Liver (tissue), 9 donors: Measurements from ENCODE around the gene ATP1A3. TPM values are rescaled to one million over a fixed set of nuclear protein-coding genes. Genes with fewer than 3 reads are reported as not detected.

Experiments
- DNase-seq: peaks from one replicate; pipeline ENCODE4 v3.0.0-alpha.2; 2017; ENCODE audit warnings: low spot score
- H3K27ac ChIP-seq, 2 donors: one replicate each; pipeline ENCODE4 v1.7.0; 2013; ENCODE audit warnings: inconsistent platforms in 2 of 2, low read length in 2 of 2, control low read depth in 1 of 2, low read depth in 1 of 2, mild to moderate bottlenecking in 1 of 2
- H3K27me3 ChIP-seq, 4 donors: one replicate each; pipeline versions ENCODE4 v1.6.1 to v1.7.0; 2013; ENCODE audit warnings: low read length in 3 of 4, inconsistent platforms in 1 of 4, mild to moderate bottlenecking in 1 of 4, moderate library complexity in 1 of 4; ENCODE audit not compliant: control insufficient read depth in 4 of 4, insufficient read depth in 4 of 4
- H3K36me3 ChIP-seq, 4 donors: one replicate each; pipeline versions ENCODE4 v1.6.1 to v1.7.0; 2013; ENCODE audit warnings: low read length in 3 of 4, mild to moderate bottlenecking in 3 of 4, low read depth in 1 of 4, moderate library complexity in 1 of 4; ENCODE audit not compliant: control insufficient read depth in 4 of 4, insufficient read depth in 3 of 4
- H3K4me1 ChIP-seq, 4 donors: one replicate each; pipeline versions ENCODE4 v1.6.1 to v1.7.0; 2013; ENCODE audit warnings: low read length in 3 of 4, mild to moderate bottlenecking in 3 of 4, moderate library complexity in 1 of 4; ENCODE audit not compliant: control insufficient read depth in 4 of 4, insufficient read depth in 4 of 4
- H3K4me3 ChIP-seq, 3 donors: one replicate each; pipeline versions ENCODE4 v1.6.1 to v1.7.0; 2013; ENCODE audit warnings: low read length in 3 of 3, control low read depth in 1 of 3, low read depth in 1 of 3, mild to moderate bottlenecking in 1 of 3
- H3K9ac ChIP-seq, 2 donors: one replicate each; pipeline ENCODE4 v1.7.0; 2013; ENCODE audit warnings: low read length in 2 of 2, mild to moderate bottlenecking in 2 of 2, moderate library complexity in 2 of 2, control low read depth in 1 of 2, low read depth in 1 of 2
- H3K9me3 ChIP-seq, 4 donors: one replicate each; pipeline versions ENCODE4 v1.6.1 to v1.7.0; 2013; ENCODE audit warnings: low read length in 3 of 4; ENCODE audit not compliant: control insufficient read depth in 4 of 4
- EGR1 ChIP-seq, 2 donors: IDR thresholded peaks; 2 replicates each; pipeline ENCODE4 v1.6.1; 2016 to 2018; ENCODE audit warnings: antibody characterized with exemption in 2 of 2, low read depth in 2 of 2
- FOXA1 ChIP-seq: IDR thresholded peaks from 2 replicates; pipeline ENCODE4 v1.6.1; 2016; ENCODE audit warnings: antibody characterized with exemption
- FOXA2 ChIP-seq: IDR thresholded peaks from 2 replicates; pipeline ENCODE4 v1.6.1; 2016; ENCODE audit warnings: antibody characterized with exemption
- GABPA ChIP-seq, 2 donors: IDR thresholded peaks in 1 of 2; conservative IDR thresholded peaks in 1 of 2; 2 replicates each; pipeline ENCODE4 v1.6.1; 2016; ENCODE audit warnings: antibody characterized with exemption in 2 of 2, mild to moderate bottlenecking in 1 of 2, moderate library complexity in 1 of 2
- HNF4A ChIP-seq, 2 donors: conservative IDR thresholded peaks; 2 replicates each; pipeline ENCODE4 v1.6.1; 2016; ENCODE audit warnings: antibody characterized with exemption in 2 of 2, mild to moderate bottlenecking in 2 of 2
- HNF4G ChIP-seq: IDR thresholded peaks from 2 replicates; pipeline ENCODE4 v1.6.1; 2016; ENCODE audit warnings: antibody characterized with exemption
- JUND ChIP-seq, 2 donors: IDR thresholded peaks; 2 replicates each; pipeline ENCODE4 v1.6.1; 2016; ENCODE audit warnings: antibody characterized with exemption in 2 of 2
- MAX ChIP-seq: IDR thresholded peaks from 2 replicates; pipeline ENCODE4 v1.6.1; 2016; ENCODE audit warnings: antibody characterized with exemption
- NR2F2 ChIP-seq: IDR thresholded peaks from 2 replicates; pipeline ENCODE4 v1.6.1; 2016; ENCODE audit warnings: antibody characterized with exemption
- RAD21 ChIP-seq, 2 donors: IDR thresholded peaks; 2 replicates each; pipeline ENCODE4 v1.6.1; 2016; ENCODE audit warnings: antibody characterized with exemption in 2 of 2, mild to moderate bottlenecking in 2 of 2
- RXRA ChIP-seq, 2 donors: IDR thresholded peaks; 2 replicates each; pipeline ENCODE4 v1.6.1; 2017 to 2018; ENCODE audit warnings: antibody characterized with exemption in 2 of 2, mild to moderate bottlenecking in 1 of 2
- SP1 ChIP-seq: IDR thresholded peaks from 2 replicates; pipeline ENCODE4 v1.6.1; 2018; ENCODE audit warnings: antibody characterized with exemption, mild to moderate bottlenecking
- TAF1 ChIP-seq: conservative IDR thresholded peaks from 2 replicates; pipeline ENCODE4 v1.6.1; 2016; ENCODE audit warnings: antibody characterized with exemption, mild to moderate bottlenecking
- YY1 ChIP-seq: IDR thresholded peaks from 2 replicates; pipeline ENCODE4 v1.6.1; 2016; ENCODE audit warnings: antibody characterized with exemption, mild to moderate bottlenecking
- WGBS: extraction: QIAGEN DNeasy Blood & Tissue Kit; methylation state at CpG from one replicate; pipeline ENCODE4 v1.1.7; 2013; 5-methylcytosine and 5-hydroxymethylcytosine counted together
- polyA plus RNA-seq, 2 donors: library from polyadenylated mRNA; stranded (reverse) in 1 of 2; unstranded in 1 of 2; fragments of 200-250 nt in 1 of 2; fragments of >200 nt in 1 of 2; fragmentation: Nextera tagmentation in 1 of 2; extraction: Ambion mirVana in 1 of 2; gene quantifications; one replicate each; pipeline versions ENCODE4 v1.2.1 to v1.2.3, GENCODE V29; 2013 to 2015
- total RNA-seq, 2 donors: library from RNA; depleted of rRNA; stranded (reverse); fragments of >200 nt; gene quantifications; one replicate each; pipeline ENCODE4 v1.2.3, GENCODE V29; 2014
- TF ChIP-seq, protein P1 (sequence below): fragments of 150-350 bp; IDR thresholded peaks from 2 replicates; pipeline ENCODE4 v1.5.1; 2017; ENCODE audit warnings: improper control_type of control experiment, low read depth, low read length; ENCODE audit not compliant: missing input control
- TF ChIP-seq, protein P2 (sequence below): IDR thresholded peaks from 2 replicates; pipeline ENCODE4 v1.6.1; 2016; ENCODE audit warnings: antibody characterized with exemption
- TF ChIP-seq, protein P3 (sequence below): IDR thresholded peaks from 2 replicates; pipeline ENCODE4 v1.6.1; 2016; ENCODE audit warnings: antibody characterized with exemption
- TF ChIP-seq, protein P4 (sequence below): IDR thresholded peaks from 2 replicates; pipeline ENCODE4 v1.6.1; 2016; ENCODE audit warnings: antibody characterized with exemption, mild to moderate bottlenecking
- donor health status: healthy.
- donor health status: healthy.
- donor health status: healthy.
- donor health status: healthy.
- donor health status: healthy.

ATP1A3 gene
- total and polyA plus RNA-seq, 4 donors, result 0.05 to 0.09 (median 0.08) TPM; not detected in 1

DNA sequence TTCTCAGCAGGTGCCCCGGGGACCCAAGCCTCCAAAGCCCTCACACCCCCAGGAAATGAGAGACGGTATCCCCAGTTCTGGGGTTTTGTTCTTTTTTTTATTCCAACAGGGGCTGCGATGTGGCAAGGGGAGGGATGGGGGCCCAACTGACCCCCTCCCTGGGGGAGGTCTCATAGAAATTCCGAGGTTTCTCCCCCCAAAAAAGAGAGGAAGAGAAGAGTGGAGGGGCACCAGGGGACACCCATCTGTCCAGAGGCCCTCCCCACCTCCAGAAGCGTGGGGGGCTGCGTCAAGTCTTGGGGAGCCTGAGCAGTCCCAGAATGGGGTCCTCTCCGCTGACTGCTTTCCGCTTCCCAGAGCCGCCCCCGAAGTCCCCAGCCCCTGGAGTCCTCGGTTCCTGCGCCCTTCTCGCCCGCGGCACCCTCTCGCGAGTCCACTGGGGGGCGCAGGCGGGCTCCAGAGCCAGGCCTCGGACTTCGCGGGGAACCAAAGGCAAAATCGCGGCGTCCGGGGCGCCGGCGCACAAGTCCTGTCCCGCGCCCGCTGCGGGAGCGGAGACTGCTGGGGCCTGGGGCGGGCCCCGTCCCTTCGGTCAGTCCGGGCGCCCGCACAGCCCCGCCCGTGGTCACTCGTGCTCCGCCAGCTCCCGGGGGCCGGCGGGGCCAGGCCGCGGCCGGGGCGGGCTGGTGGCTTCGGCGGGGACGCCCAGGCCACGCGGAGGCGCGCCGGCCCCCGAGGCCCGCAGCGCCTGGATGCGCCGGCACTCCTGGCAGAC is 4.4 kb upstream of the ATP1A3 start:
- peaks cover 0 to 6% (median 3%) of the 10 kb centered on the region in 4 donors for H3K4me1 ChIP-seq
- TF ChIP-seq RXRA (IDR thresholded peaks at IDR 0.05) (no peak), JUND (IDR thresholded peaks at IDR 0.05) (no peak), SP1 (no peak), HNF4G (no peak), TAF1 (no peak), RAD21 (IDR thresholded peaks at IDR 0.05) (no peak), GABPA (IDR thresholded peaks at IDR 0.05 in 1 of 2, conservative IDR thresholded peaks at IDR 0.05 in 1 of 2) (no peak), MAX (no peak)
- TF ChIP-seq, protein P1, sequence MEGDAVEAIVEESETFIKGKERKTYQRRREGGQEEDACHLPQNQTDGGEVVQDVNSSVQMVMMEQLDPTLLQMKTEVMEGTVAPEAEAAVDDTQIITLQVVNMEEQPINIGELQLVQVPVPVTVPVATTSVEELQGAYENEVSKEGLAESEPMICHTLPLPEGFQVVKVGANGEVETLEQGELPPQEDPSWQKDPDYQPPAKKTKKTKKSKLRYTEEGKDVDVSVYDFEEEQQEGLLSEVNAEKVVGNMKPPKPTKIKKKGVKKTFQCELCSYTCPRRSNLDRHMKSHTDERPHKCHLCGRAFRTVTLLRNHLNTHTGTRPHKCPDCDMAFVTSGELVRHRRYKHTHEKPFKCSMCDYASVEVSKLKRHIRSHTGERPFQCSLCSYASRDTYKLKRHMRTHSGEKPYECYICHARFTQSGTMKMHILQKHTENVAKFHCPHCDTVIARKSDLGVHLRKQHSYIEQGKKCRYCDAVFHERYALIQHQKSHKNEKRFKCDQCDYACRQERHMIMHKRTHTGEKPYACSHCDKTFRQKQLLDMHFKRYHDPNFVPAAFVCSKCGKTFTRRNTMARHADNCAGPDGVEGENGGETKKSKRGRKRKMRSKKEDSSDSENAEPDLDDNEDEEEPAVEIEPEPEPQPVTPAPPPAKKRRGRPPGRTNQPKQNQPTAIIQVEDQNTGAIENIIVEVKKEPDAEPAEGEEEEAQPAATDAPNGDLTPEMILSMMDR, result no peak
- peaks cover 8 to 25% (median 12%) of the 10 kb centered on the region in 4 donors for H3K27me3 ChIP-seq
- H3K9me3 ChIP-seq, result no peaks in the 10 kb centered on the region
- no peak overlapping the region for H3K9ac ChIP-seq
- 5% methylated on average over 64 of the region's 64 CpGs for WGBS
- H3K27ac ChIP-seq, result no peak overlapping the region
- no peaks in the 10 kb centered on the region for H3K36me3 ChIP-seq
- H3K4me3 ChIP-seq, result no peak overlapping the region
- DNase-seq, result no peak

GRCh38 chr19:41997851-41998229 is 3.8 kb upstream of the ATP1A3 start:
- H3K4me1 ChIP-seq, result peaks cover 0 to 6% (median 3%) of the 10 kb centered on the region in 4 donors

More at GRCh38 chr19:41997851-41998229, 3.8 kb upstream of the ATP1A3 start:
- WGBS, result 7% methylated on average over 14 of the region's 14 CpGs
- Histone ChIP-seq H3K27ac (no peak overlapping the region), H3K36me3 (no peaks in the 10 kb centered on the region), H3K9me3 (no peaks in the 10 kb centered on the region), H3K4me3 (no peak overlapping the region), H3K27me3 (peaks cover 8 to 27% (median 12%) of the 10 kb centered on the region in 4 donors), H3K9ac (no peak overlapping the region)
- no peak for DNase-seq
- TF ChIP-seq RAD21 (IDR thresholded peaks at IDR 0.05), result no peak
- TF ChIP-seq FOXA1, result no peak
- TF ChIP-seq HNF4A (conservative IDR thresholded peaks at IDR 0.05), result no peak
- TF ChIP-seq, protein P2, sequence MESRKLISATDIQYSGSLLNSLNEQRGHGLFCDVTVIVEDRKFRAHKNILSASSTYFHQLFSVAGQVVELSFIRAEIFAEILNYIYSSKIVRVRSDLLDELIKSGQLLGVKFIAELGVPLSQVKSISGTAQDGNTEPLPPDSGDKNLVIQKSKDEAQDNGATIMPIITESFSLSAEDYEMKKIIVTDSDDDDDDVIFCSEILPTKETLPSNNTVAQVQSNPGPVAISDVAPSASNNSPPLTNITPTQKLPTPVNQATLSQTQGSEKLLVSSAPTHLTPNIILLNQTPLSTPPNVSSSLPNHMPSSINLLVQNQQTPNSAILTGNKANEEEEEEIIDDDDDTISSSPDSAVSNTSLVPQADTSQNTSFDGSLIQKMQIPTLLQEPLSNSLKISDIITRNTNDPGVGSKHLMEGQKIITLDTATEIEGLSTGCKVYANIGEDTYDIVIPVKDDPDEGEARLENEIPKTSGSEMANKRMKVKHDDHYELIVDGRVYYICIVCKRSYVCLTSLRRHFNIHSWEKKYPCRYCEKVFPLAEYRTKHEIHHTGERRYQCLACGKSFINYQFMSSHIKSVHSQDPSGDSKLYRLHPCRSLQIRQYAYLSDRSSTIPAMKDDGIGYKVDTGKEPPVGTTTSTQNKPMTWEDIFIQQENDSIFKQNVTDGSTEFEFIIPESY, result no peak
- no peak for TF ChIP-seq SP1
- TF ChIP-seq MAX, result no peak
- TF ChIP-seq FOXA2, result no peak
- no peak for TF ChIP-seq YY1
- TF ChIP-seq EGR1 (IDR thresholded peaks at IDR 0.05; ENCODE audit: low read depth in 2 of 2), result no peak
- no peak for TF ChIP-seq NR2F2
- TF ChIP-seq, protein P3, sequence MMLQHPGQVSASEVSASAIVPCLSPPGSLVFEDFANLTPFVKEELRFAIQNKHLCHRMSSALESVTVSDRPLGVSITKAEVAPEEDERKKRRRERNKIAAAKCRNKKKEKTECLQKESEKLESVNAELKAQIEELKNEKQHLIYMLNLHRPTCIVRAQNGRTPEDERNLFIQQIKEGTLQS, result no peak
- TF ChIP-seq HNF4G, result no peak
- TF ChIP-seq, protein P4, sequence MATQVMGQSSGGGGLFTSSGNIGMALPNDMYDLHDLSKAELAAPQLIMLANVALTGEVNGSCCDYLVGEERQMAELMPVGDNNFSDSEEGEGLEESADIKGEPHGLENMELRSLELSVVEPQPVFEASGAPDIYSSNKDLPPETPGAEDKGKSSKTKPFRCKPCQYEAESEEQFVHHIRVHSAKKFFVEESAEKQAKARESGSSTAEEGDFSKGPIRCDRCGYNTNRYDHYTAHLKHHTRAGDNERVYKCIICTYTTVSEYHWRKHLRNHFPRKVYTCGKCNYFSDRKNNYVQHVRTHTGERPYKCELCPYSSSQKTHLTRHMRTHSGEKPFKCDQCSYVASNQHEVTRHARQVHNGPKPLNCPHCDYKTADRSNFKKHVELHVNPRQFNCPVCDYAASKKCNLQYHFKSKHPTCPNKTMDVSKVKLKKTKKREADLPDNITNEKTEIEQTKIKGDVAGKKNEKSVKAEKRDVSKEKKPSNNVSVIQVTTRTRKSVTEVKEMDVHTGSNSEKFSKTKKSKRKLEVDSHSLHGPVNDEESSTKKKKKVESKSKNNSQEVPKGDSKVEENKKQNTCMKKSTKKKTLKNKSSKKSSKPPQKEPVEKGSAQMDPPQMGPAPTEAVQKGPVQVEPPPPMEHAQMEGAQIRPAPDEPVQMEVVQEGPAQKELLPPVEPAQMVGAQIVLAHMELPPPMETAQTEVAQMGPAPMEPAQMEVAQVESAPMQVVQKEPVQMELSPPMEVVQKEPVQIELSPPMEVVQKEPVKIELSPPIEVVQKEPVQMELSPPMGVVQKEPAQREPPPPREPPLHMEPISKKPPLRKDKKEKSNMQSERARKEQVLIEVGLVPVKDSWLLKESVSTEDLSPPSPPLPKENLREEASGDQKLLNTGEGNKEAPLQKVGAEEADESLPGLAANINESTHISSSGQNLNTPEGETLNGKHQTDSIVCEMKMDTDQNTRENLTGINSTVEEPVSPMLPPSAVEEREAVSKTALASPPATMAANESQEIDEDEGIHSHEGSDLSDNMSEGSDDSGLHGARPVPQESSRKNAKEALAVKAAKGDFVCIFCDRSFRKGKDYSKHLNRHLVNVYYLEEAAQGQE, result no peak
- no peak for TF ChIP-seq GABPA (IDR thresholded peaks at IDR 0.05 in 1 of 2, conservative IDR thresholded peaks at IDR 0.05 in 1 of 2)
- no peak for TF ChIP-seq TAF1
- TF ChIP-seq, protein P1, result no peak
- TF ChIP-seq JUND (IDR thresholded peaks at IDR 0.05), result no peak
- no peak for TF ChIP-seq RXRA (IDR thresholded peaks at IDR 0.05)
